ENCODE measurements around the gene SPATS2L.
A peak's percentile ranks its signal among the peaks of the same experiment; 100 is the strongest.

SPATS2L gene

DNA sequence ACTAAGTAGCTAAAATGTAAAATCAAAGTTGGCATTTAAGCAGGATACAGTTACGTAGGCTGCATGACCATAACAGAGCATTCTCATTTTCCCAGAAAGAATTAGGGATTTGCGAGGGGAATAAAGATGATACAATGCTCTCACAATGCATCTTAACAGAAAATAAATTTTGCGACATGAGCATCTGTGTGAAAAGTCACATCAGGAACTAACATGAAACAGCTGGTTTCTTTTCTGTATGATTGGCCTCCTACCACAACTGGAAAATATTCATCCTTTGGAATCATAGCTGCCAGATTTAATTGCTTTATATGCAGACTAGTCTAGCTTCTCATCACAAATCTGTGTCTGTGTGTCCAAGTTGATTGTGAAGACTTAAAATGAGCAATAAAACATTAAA is 137.4 kb downstream of the SPATS2L start:
- TF ChIP-seq, protein P1, sequence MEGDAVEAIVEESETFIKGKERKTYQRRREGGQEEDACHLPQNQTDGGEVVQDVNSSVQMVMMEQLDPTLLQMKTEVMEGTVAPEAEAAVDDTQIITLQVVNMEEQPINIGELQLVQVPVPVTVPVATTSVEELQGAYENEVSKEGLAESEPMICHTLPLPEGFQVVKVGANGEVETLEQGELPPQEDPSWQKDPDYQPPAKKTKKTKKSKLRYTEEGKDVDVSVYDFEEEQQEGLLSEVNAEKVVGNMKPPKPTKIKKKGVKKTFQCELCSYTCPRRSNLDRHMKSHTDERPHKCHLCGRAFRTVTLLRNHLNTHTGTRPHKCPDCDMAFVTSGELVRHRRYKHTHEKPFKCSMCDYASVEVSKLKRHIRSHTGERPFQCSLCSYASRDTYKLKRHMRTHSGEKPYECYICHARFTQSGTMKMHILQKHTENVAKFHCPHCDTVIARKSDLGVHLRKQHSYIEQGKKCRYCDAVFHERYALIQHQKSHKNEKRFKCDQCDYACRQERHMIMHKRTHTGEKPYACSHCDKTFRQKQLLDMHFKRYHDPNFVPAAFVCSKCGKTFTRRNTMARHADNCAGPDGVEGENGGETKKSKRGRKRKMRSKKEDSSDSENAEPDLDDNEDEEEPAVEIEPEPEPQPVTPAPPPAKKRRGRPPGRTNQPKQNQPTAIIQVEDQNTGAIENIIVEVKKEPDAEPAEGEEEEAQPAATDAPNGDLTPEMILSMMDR (IDR thresholded peaks at IDR 0.05; ENCODE audit: extremely low read depth, missing control alignments): no peak
- no peak for DNase-seq (ENCODE audit: low spot score)

DNA sequence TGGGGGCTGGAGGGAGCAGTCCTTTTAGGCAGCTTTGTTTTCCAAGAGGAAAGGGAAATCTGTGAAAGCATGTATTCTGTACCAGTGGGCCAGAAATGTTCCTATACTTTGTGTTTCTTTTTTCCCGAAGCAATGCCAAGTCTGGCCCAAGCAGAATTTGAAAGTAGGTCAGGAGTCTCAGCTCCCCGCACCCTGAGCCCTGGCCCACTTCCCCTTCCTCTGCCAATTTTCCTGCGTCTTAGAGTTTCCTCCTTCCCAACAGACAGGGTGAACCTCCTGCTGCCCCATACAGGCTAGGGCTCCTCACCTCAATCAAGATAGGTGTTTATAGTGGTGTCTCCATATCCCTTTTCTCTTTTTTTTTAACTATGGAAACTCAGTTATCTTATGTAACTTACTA is 138.0 kb downstream of the SPATS2L start:
- TF ChIP-seq, protein P1 (IDR thresholded peaks at IDR 0.05; ENCODE audit: extremely low read depth, missing control alignments): no peak
- no peak for DNase-seq (ENCODE audit: low spot score)

DNA sequence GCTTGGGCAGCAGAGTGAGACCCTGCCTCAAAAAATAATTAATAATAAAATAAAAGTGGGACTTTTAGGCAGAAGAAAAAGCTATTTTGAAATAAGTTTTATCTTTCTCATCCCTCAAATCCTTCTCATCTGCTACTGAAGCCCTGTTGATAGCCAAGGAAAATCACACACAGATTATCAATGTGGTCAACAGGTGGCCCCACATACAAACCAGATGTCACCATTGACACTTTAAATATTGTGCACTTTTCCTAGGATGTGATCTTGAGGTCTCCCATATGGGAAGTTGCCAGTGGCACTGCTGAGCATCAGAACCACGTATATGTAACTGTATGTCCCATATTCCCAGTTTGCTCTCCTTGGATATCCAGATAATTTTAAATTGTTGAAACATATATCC is 138.8 kb downstream of the SPATS2L start:
- DNase-seq (ENCODE audit: low spot score): no peak
- TF ChIP-seq, protein P1 (IDR thresholded peaks at IDR 0.05; ENCODE audit: extremely low read depth, missing control alignments): peak; percentile 21

DNA sequence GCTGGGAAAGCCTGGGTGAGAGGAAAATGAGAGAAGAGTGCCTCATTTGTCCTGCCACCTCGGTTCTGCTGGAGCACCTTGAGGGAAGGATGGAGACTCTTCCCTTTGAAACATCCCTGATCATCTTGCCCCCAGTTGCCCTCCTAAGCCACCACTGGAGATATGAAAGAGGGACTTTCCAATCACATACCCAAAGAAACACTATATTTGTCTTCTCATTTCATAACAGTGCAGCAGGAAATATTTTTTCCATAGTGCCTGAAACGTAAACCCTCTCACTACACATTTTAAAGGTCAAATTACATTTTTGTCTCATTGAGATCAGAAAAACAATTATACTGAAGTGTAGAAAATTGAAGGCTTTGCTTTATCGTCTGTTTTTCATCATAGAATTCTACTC is 140.1 kb downstream of the SPATS2L start:
- TF ChIP-seq, protein P1 (IDR thresholded peaks at IDR 0.05; ENCODE audit: extremely low read depth, missing control alignments): no peak
- DNase-seq (ENCODE audit: low spot score): no peak

DNA sequence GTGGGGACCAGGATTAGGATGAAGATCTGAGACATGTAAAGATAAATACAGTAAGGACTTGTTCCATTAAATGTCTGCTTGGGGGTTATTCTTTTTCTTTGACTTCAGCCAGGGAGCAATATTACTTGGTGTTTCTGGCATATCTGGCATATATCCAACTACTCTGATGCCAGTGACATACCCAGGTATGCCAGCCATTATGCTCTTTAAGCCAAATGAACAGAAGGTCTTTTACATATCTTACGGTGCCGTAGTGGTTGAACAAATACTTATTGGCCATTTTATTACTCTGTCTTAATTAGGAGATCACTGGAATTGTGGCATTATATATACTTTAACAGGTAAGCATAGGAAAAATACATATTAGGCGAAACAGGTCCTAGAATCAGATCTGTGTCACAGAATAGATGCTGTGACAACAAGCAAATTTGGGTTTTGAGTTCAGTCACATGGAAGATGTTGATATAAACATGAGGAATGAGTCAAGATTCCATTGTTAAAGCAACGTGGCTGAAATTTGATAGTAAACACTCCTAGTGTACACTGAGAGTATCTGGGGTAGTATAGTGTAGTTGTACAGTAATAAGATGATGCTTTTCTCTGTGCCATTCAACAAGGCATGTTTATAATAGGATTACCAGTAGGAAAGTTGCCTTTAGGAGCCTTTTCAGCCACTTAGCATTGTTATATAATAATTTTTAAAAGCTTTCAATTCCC is 140.8 kb downstream of the SPATS2L start:
- TF ChIP-seq, protein P1 (IDR thresholded peaks at IDR 0.05; ENCODE audit: extremely low read depth, missing control alignments): no peak
- no peak for DNase-seq (ENCODE audit: low spot score)

DNA sequence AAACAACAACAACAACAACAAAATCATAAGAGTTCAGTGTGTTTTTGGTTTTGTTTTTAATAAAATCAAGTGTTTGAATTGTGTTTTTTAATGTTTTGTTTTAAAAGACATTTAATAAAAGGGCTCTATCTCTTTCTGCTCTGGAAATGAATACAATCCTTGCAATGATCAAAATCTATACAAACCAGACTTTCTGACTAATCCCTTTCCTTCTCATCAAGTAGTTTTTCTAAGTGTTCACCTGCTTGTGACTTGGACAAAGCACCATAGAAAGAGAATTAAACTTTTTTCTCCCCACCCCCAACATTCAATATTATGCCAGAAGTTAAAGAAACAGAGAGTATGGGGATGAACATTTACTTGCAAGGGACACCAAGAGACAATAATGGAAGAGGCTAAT is 142.0 kb downstream of the SPATS2L start:
- TF ChIP-seq, protein P1 (IDR thresholded peaks at IDR 0.05; ENCODE audit: extremely low read depth, missing control alignments): no peak
- DNase-seq (ENCODE audit: low spot score): no peak

DNA sequence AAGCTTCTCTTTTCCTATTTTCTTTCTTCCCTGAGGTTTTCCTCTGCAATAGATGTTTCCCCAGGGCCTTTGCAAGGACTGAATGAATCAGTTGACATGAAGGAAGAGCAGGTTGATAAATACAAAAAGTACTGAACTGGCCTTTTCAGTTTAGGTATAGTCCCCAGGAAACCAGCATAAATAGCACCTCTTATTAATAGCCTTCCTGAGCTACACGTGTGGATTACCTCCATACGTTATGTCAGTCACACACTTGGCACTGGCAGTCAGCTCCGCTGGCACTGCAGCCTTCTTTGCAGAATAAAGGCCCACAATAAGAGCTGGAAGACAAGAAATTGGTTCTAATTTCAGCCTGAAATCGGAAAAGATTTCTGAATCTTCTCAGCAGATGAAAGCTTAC is 142.7 kb downstream of the SPATS2L start:
- TF ChIP-seq, protein P1 (IDR thresholded peaks at IDR 0.05; ENCODE audit: extremely low read depth, missing control alignments): no peak
- no peak for DNase-seq (ENCODE audit: low spot score)
